Neural crest cell (in vitro differentiated cells): ENCODE data around the gene CAPZA1. TPM values are rescaled to one million over a fixed set of nuclear protein-coding genes. Genes with fewer than 3 reads are reported as not detected.

Experiments used
- DNase-seq: peaks from one replicate; pipeline ENCODE4 v3.0.0; 2021; ENCODE audit warnings: low read depth, mixed read lengths, low spot score
- H3K27ac Mint-ChIP-seq: one replicate; pipeline ENCODE4 v1.8.0; 2021; ENCODE audit warnings: mild to moderate bottlenecking, mixed read lengths; ENCODE audit not compliant: unreplicated experiment
- H3K27me3 Mint-ChIP-seq: 2 replicates; pipeline ENCODE4 v1.8.0; 2021; ENCODE audit warnings: low read depth, mild to moderate bottlenecking, mixed read lengths
- H3K36me3 Mint-ChIP-seq: 2 replicates; pipeline ENCODE4 v1.8.0; 2021; ENCODE audit warnings: low read depth, mild to moderate bottlenecking, mixed read lengths
- H3K4me1 Mint-ChIP-seq: 2 replicates; pipeline ENCODE4 v1.8.0; 2021; ENCODE audit warnings: mixed read lengths
- H3K4me3 Mint-ChIP-seq: one replicate; pipeline ENCODE4 v1.8.0; 2021; ENCODE audit warnings: mild to moderate bottlenecking, mixed read lengths
- H3K9me3 Mint-ChIP-seq: 2 replicates; pipeline ENCODE4 v1.8.0; 2021; ENCODE audit warnings: mixed read lengths
- CTCF ChIP-seq: fragments of 200-600 bp; sonication (generic); conservative IDR thresholded peaks from 2 replicates; pipeline ENCODE4 v1.5.0; 2021; ENCODE audit warnings: antibody characterized with exemption, mild to moderate bottlenecking
- total RNA-seq: library from RNA; stranded (reverse); gene quantifications from 2 replicates; pipeline ENCODE4 v1.2.1, GENCODE V29; 2021

Gene CAPZA1
- total RNA-seq, 1 donor from 2014 or later, result 131 TPM

- Mint-ChIP-seq H3K9me3 (peaks cover 2% of the 10 kb centered on the region), H3K4me1 (peaks cover 9% of the 10 kb centered on the region), H3K27ac (no peak overlapping the region), H3K36me3 (peaks cover 8% of the 10 kb centered on the region), H3K4me3 (no peak overlapping the region), H3K27me3 (no peaks in the 10 kb centered on the region)
- no peak for DNase-seq
- TF ChIP-seq CTCF, result no peak
These were observed 9.6 kb downstream of the CAPZA1 start for GRCh38 chr1:112629256-112629655.

GRCh38 chr1:112633628-112634027, 14.0 kb downstream of the CAPZA1 start:
- Mint-ChIP-seq H3K4me1 (peaks cover 29% of the 10 kb centered on the region), H3K36me3 (peaks cover 11% of the 10 kb centered on the region), H3K27me3 (no peaks in the 10 kb centered on the region), H3K4me3 (no peak overlapping the region), H3K27ac (no peak overlapping the region), H3K9me3 (peaks cover 2% of the 10 kb centered on the region)
- no peak for TF ChIP-seq CTCF
- DNase-seq, result no peak

GRCh38 chr1:112634367-112634766, 14.7 kb downstream of the CAPZA1 start:
- no peak for TF ChIP-seq CTCF
- no peak for DNase-seq
- peaks cover 29% of the 10 kb centered on the region for H3K4me1 Mint-ChIP-seq
- H3K36me3 Mint-ChIP-seq, result peaks cover 14% of the 10 kb centered on the region
- no peak overlapping the region for H3K4me3 Mint-ChIP-seq
- H3K27ac Mint-ChIP-seq, result no peak overlapping the region
- peaks cover 2% of the 10 kb centered on the region for H3K9me3 Mint-ChIP-seq
- no peaks in the 10 kb centered on the region for H3K27me3 Mint-ChIP-seq

GRCh38 chr1:112636056-112636455, 16.4 kb downstream of the CAPZA1 start:
- TF ChIP-seq CTCF, result no peak
- Mint-ChIP-seq H3K4me3 (no peak overlapping the region), H3K9me3 (peaks cover 2% of the 10 kb centered on the region), H3K27ac (no peak overlapping the region), H3K36me3 (peaks cover 14% of the 10 kb centered on the region), H3K4me1 (peaks cover 29% of the 10 kb centered on the region), H3K27me3 (no peaks in the 10 kb centered on the region)
- no peak for DNase-seq

GRCh38 chr1:112636597-112637253, 17.1 kb downstream of the CAPZA1 start:
- H3K36me3 Mint-ChIP-seq, result peaks cover 14% of the 10 kb centered on the region
- no peaks in the 10 kb centered on the region for H3K27me3 Mint-ChIP-seq
- TF ChIP-seq CTCF, result no peak
- no peak overlapping the region for H3K4me3 Mint-ChIP-seq
- H3K27ac Mint-ChIP-seq, result no peak overlapping the region
- H3K9me3 Mint-ChIP-seq, result peaks cover 2% of the 10 kb centered on the region
- DNase-seq, result no peak
- H3K4me1 Mint-ChIP-seq, result peaks cover 29% of the 10 kb centered on the region
